CD4-positive, alpha-beta memory T cell (primary cell): Measurements from ENCODE around the gene PEF1. TPM values are rescaled to one million over a fixed set of nuclear protein-coding genes. Genes with fewer than 3 reads are reported as not detected.

Source experiments
- CTCF ChIA-PET: fragments of 350-600 bp; sonication (Branson Sonifier 250); formaldehyde crosslinking; loops from one replicate; lab custom pipeline; 2021; ENCODE audit warnings: inconsistent platforms; ENCODE audit not compliant: partially characterized antibody; lab: Charles Lee
- POLR2A ChIA-PET: fragments of 350-600 bp; sonication (Branson Sonifier 250); formaldehyde crosslinking; loops from one replicate; lab custom pipeline; 2021; ENCODE audit not compliant: partially characterized antibody; lab: Charles Lee
- DNase-seq, 5 donors: peaks; one replicate each; pipeline versions ENCODE4 v3.0.0 to v3.0.0-alpha.2; 2020 to 2022; ENCODE audit warnings: mixed read lengths in 1 of 5
- H3K27ac ChIP-seq: one replicate; pipeline ENCODE4 v1.7.0; 2013; ENCODE audit warnings: low read depth, low read length
- H3K27me3 ChIP-seq: 2 replicates; pipeline ENCODE4 v1.7.0; 2013; ENCODE audit warnings: mild to moderate bottlenecking, low read length, moderate library complexity; ENCODE audit not compliant: insufficient read depth
- H3K36me3 ChIP-seq: 2 replicates; pipeline ENCODE4 v1.7.0; 2013; ENCODE audit warnings: mild to moderate bottlenecking, low read length, moderate library complexity; ENCODE audit not compliant: insufficient read depth
- H3K4me1 ChIP-seq: 2 replicates; pipeline ENCODE4 v1.7.0; 2013; ENCODE audit warnings: mild to moderate bottlenecking, low read length, moderate library complexity; ENCODE audit not compliant: insufficient read depth
- H3K4me3 ChIP-seq, 2 donors: one replicate each; pipeline ENCODE4 v1.7.0; 2013; ENCODE audit warnings: low read length in 2 of 2, mild to moderate bottlenecking in 1 of 2
- H3K9me3 ChIP-seq, 2 donors: one replicate each; pipeline ENCODE4 v1.7.0; 2013; ENCODE audit warnings: low read length in 2 of 2, control low read depth in 1 of 2; ENCODE audit not compliant: control insufficient read depth in 1 of 2
- H3K27ac Mint-ChIP-seq, 7 donors: one replicate each; pipeline ENCODE4 v1.8.0; 2020 to 2021; ENCODE audit warnings: mixed read lengths in 7 of 7, mild to moderate bottlenecking in 6 of 7, inconsistent platforms in 3 of 7, moderate library complexity in 3 of 7
- H3K27me3 Mint-ChIP-seq, 2 donors: one replicate each; pipeline ENCODE4 v1.8.0; 2020 to 2021; ENCODE audit warnings: mixed read lengths in 2 of 2
- H3K36me3 Mint-ChIP-seq, 2 donors: one replicate each; pipeline ENCODE4 v1.8.0; 2020 to 2021; ENCODE audit warnings: mixed read lengths in 2 of 2, inconsistent platforms in 1 of 2, mild to moderate bottlenecking in 1 of 2
- H3K4me1 Mint-ChIP-seq, 4 donors: one replicate each; pipeline ENCODE4 v1.8.0; 2020 to 2021; ENCODE audit warnings: mixed read lengths in 4 of 4, mild to moderate bottlenecking in 1 of 4
- H3K4me3 Mint-ChIP-seq, 8 donors: one replicate each; pipeline ENCODE4 v1.8.0; 2020 to 2021; ENCODE audit warnings: mixed read lengths in 8 of 8, mild to moderate bottlenecking in 7 of 8, moderate library complexity in 6 of 8, inconsistent platforms in 3 of 8
- H3K9me3 Mint-ChIP-seq, 8 donors: one replicate each; pipeline ENCODE4 v1.8.0; 2020 to 2021; ENCODE audit warnings: mixed read lengths in 8 of 8, mild to moderate bottlenecking in 5 of 8, inconsistent platforms in 3 of 8, moderate library complexity in 1 of 8
- intact Hi-C: fragments of 100-400 bp; cut with micrococcal nuclease; formaldehyde crosslinking; loops from one replicate; pipeline ENCODE4 v1.15.1; 2023
- polyA plus RNA-seq, 2 donors: library from polyadenylated mRNA; unstranded; fragments of 300-500 nt; fragmentation: Illumina TruSeq; gene quantifications; one replicate each; pipeline ENCODE4 v1.2.3, GENCODE V29; 2021
- total RNA-seq, 2 experiments: library from RNA; stranded (reverse); gene quantifications; one replicate each; pipeline ENCODE4 v1.2.3, GENCODE V29; 2021

PEF1 gene
- total and polyA plus RNA-seq, 4 experiments from 2014 or later = 39.1 to 124 (median 63.2) TPM

- no peaks in the 10 kb centered on the region for H3K36me3 Mint-ChIP-seq
- no peaks in the 10 kb centered on the region for H3K4me1 ChIP-seq
- H3K4me3 ChIP-seq = no peak overlapping the region
- H3K27ac ChIP-seq = no peak overlapping the region
- H3K27me3 ChIP-seq = no peaks in the 10 kb centered on the region
- intact Hi-C loops = no loop called here
- POLR2A ChIA-PET = no interaction called here
- H3K27ac Mint-ChIP-seq = no peak overlapping the region
- CTCF ChIA-PET = no interaction called here
- no peak overlapping the region for H3K4me3 Mint-ChIP-seq
- peaks cover 2 to 6% of the 10 kb centered on the region in 2 donors for H3K27me3 Mint-ChIP-seq
- no peaks in the 10 kb centered on the region for H3K4me1 Mint-ChIP-seq
- H3K36me3 ChIP-seq = no peaks in the 10 kb centered on the region
- H3K9me3 ChIP-seq = no peaks in the 10 kb centered on the region
- peak in 1 of 5 donors; percentile 10 for DNase-seq
- H3K9me3 Mint-ChIP-seq = no peaks in the 10 kb centered on the region
These were observed 11.1 kb upstream of the PEF1 start for GRCh38 chr1:31655756-31656155.

- H3K4me3 ChIP-seq = no peak overlapping the region
- H3K4me1 Mint-ChIP-seq = no peaks in the 10 kb centered on the region
- DNase-seq = peak in 1 of 5 donors; percentile 23
- no peaks in the 10 kb centered on the region for H3K36me3 Mint-ChIP-seq
- no peaks in the 10 kb centered on the region for H3K9me3 ChIP-seq
- H3K27ac ChIP-seq = no peak overlapping the region
- no peak overlapping the region for H3K4me3 Mint-ChIP-seq
- H3K36me3 ChIP-seq = no peaks in the 10 kb centered on the region
- H3K9me3 Mint-ChIP-seq = no peaks in the 10 kb centered on the region
- intact Hi-C loops = no loop called here
- no peaks in the 10 kb centered on the region for H3K27me3 ChIP-seq
- H3K27ac Mint-ChIP-seq = peak overlapping the region in 2 of 7 donors; percentile 22 to 43
- peaks cover 2 to 6% of the 10 kb centered on the region in 2 donors for H3K27me3 Mint-ChIP-seq
- H3K4me1 ChIP-seq = no peaks in the 10 kb centered on the region
- POLR2A ChIA-PET = interaction anchor here (0.9 kb wide), 1 partner anchor 10 kb away, joined by 3 read pairs; the partner anchor contains the start of gene PEF1
- CTCF ChIA-PET = no interaction called here
These were observed 10.4 kb upstream of the PEF1 start for GRCh38 chr1:31655104-31655503.

GRCh38 chr1:31654474-31654776, 9.7 kb upstream of the PEF1 start:
- no peaks in the 10 kb centered on the region for H3K4me1 ChIP-seq
- no peaks in the 10 kb centered on the region for H3K36me3 Mint-ChIP-seq
- H3K9me3 Mint-ChIP-seq = no peaks in the 10 kb centered on the region
- H3K27me3 ChIP-seq = no peaks in the 10 kb centered on the region
- no peaks in the 10 kb centered on the region for H3K36me3 ChIP-seq
- no peaks in the 10 kb centered on the region for H3K4me1 Mint-ChIP-seq
- no peaks in the 10 kb centered on the region for H3K9me3 ChIP-seq
- H3K4me3 Mint-ChIP-seq = no peak overlapping the region
- no peak overlapping the region for H3K4me3 ChIP-seq
- ChIA-PET POLR2A (interaction anchor here (0.9 kb wide), 1 partner anchor 10 kb away, joined by 3 read pairs; the partner anchor contains the start of gene PEF1), CTCF (no interaction called here)
- H3K27ac Mint-ChIP-seq = peak overlapping the region in 2 of 7 donors; percentile 6 to 14
- peaks cover 2 to 6% of the 10 kb centered on the region in 2 donors for H3K27me3 Mint-ChIP-seq
- peak in 1 of 5 donors; percentile 11 for DNase-seq
- H3K27ac ChIP-seq = no peak overlapping the region
- intact Hi-C loops = no loop called here

DNA sequence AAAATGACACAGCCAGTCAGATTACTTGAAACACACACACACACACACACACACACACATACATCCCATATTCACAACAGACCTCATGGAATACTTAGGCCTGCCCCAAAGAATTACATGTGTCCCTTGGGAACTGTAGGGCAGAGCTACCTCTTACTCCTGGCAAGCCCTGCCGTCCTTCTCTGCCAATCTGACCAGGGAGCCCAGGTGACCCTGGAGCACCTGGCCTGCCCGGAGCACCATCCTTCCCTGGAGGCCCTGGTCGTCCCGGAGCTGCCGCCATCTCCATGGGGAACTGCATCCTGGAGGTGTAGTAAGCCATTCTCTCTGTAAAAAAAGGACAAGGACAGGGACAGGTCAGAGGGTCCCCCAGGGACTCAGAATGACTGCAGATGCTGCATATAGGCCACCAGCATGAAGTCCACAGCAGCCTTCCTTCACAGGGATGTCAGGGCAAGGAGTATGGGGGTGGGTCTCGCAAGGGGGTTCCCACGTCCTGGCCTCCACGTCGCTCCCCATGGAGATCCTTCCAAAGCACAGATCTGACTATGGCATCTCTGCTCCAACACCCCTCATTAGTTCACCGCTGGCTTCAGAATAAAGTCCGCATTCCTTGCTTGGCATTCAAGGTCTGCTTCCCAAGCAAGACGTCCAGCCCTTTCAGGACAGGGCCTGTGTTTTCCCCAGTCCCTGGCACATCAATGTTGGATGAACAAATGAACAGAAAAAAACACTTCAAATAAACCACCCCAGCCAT, 9.2 kb upstream of the PEF1 start:
- no peaks in the 10 kb centered on the region for H3K36me3 Mint-ChIP-seq
- H3K4me1 ChIP-seq = no peaks in the 10 kb centered on the region
- no peak overlapping the region for H3K27ac ChIP-seq
- H3K4me3 ChIP-seq = no peak overlapping the region
- H3K4me3 Mint-ChIP-seq = peak overlapping the region in 1 of 8 donors; percentile 38
- peak in 1 of 5 donors; percentile 9 for DNase-seq
- H3K9me3 ChIP-seq = no peaks in the 10 kb centered on the region
- ChIA-PET CTCF (no interaction called here), POLR2A (interaction anchor here (0.9 kb wide), 1 partner anchor 9 kb away, joined by 3 read pairs; the partner anchor contains the start of gene PEF1)
- H3K36me3 ChIP-seq = no peaks in the 10 kb centered on the region
- H3K4me1 Mint-ChIP-seq = no peaks in the 10 kb centered on the region
- no peaks in the 10 kb centered on the region for H3K9me3 Mint-ChIP-seq
- H3K27ac Mint-ChIP-seq = peak overlapping the region in 2 of 7 donors; percentile 6 to 22
- intact Hi-C loops = no loop called here
- peaks cover 2 to 6% of the 10 kb centered on the region in 2 donors for H3K27me3 Mint-ChIP-seq
- no peaks in the 10 kb centered on the region for H3K27me3 ChIP-seq

GRCh38 chr1:31652891-31653499, 8.3 kb upstream of the PEF1 start:
- no peaks in the 10 kb centered on the region for H3K27me3 ChIP-seq
- Mint-ChIP-seq H3K4me3 (no peak overlapping the region), H3K27me3 (peaks cover 2 to 6% of the 10 kb centered on the region in 2 donors), H3K4me1 (no peaks in the 10 kb centered on the region), H3K9me3 (no peaks in the 10 kb centered on the region), H3K27ac (no peak overlapping the region), H3K36me3 (no peaks in the 10 kb centered on the region)
- no peak overlapping the region for H3K27ac ChIP-seq
- CTCF ChIA-PET = no interaction called here
- no peak overlapping the region for H3K4me3 ChIP-seq
- no peak for DNase-seq
- intact Hi-C loops = no loop called here
- H3K4me1 ChIP-seq = no peaks in the 10 kb centered on the region
- H3K9me3 ChIP-seq = no peaks in the 10 kb centered on the region
- POLR2A ChIA-PET = no interaction called here
- no peaks in the 10 kb centered on the region for H3K36me3 ChIP-seq

DNA sequence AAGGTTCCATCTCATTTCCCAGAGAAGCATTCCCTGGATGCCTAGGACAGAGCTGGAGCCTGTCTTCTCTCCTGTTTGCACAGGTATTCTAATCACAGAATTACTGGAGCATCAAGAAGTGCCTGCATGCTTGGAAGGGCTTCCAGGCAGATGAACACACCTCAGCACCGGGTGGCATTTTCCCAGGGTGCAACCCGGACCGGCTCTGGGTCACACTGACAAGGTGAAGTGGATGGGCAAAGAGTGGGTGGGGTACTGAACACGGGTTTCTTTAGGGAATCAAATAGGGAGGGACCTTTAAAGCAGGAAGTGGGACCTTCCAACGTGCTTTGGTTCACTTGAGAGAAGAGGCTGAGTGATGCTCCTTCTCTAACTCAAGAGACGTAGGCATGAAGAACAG, 7.1 kb upstream of the PEF1 start:
- H3K27me3 Mint-ChIP-seq = peaks cover 0 to 3% of the 10 kb centered on the region in 2 donors
- H3K27ac ChIP-seq = no peak overlapping the region
- ChIA-PET CTCF (interaction anchor here (1.0 to 1.5 kb wide), 3 partner anchors 14 to 312 kb away, joined by 3 read pairs; no protein-coding TSS in a partner anchor), POLR2A (no interaction called here)
- no peaks in the 10 kb centered on the region for H3K36me3 ChIP-seq
- H3K36me3 Mint-ChIP-seq = no peaks in the 10 kb centered on the region
- no peaks in the 10 kb centered on the region for H3K27me3 ChIP-seq
- intact Hi-C loops = no loop called here
- no peak overlapping the region for H3K4me3 ChIP-seq
- DNase-seq = no peak
- peak overlapping the region in 1 of 7 donors; percentile 74 for H3K27ac Mint-ChIP-seq
- H3K9me3 ChIP-seq = no peaks in the 10 kb centered on the region
- no peak overlapping the region for H3K4me3 Mint-ChIP-seq
- peaks cover 0 to 1% (median 0%) of the 10 kb centered on the region in 8 donors for H3K9me3 Mint-ChIP-seq
- peaks cover 0 to 7% (median 2%) of the 10 kb centered on the region in 4 donors for H3K4me1 Mint-ChIP-seq
- no peaks in the 10 kb centered on the region for H3K4me1 ChIP-seq

DNA sequence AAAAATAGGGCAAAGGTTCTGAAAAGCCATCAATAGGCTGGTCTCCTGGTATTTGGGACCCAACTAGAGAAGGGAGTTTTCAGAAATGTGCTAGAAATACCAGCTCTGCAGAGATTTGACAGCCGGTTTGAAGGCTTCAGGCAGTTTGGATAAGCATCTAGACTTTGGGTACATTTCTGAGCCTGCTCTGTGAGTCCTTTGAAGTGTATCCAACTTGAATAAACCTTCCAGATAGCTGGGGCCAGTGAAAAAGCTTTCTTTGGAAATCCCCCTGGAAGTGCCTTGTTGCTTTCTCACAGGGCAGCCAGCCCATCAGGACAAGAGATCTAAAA, 6.4 kb upstream of the PEF1 start:
- ChIA-PET CTCF (interaction anchor here (0.9 to 1.5 kb wide), 4 partner anchors 15 to 313 kb away, joined by 3 read pairs; no protein-coding TSS in a partner anchor), POLR2A (no interaction called here)
- Mint-ChIP-seq H3K9me3 (peaks cover 0 to 4% (median 0%) of the 10 kb centered on the region in 8 donors), H3K36me3 (no peaks in the 10 kb centered on the region), H3K4me1 (peaks cover 3 to 14% (median 6%) of the 10 kb centered on the region in 4 donors), H3K4me3 (no peak overlapping the region), H3K27ac (peak overlapping the region in 3 of 7 donors; percentile 22 to 64 (median 38)), H3K27me3 (peaks cover 0 to 3% of the 10 kb centered on the region in 2 donors)
- intact Hi-C loops = no loop called here
- Histone ChIP-seq H3K9me3 (no peaks in the 10 kb centered on the region), H3K4me3 (no peak overlapping the region), H3K27me3 (no peaks in the 10 kb centered on the region), H3K4me1 (peaks cover 1% of the 10 kb centered on the region), H3K36me3 (no peaks in the 10 kb centered on the region), H3K27ac (no peak overlapping the region)
- no peak for DNase-seq
